ENCODE data around the gene CELA3A.
"Not testable (repeated sequence)": the region's sequence is repeated elsewhere in the genome, so short reads cannot be mapped to it uniquely, and the experiment has no call there.

DNA sequence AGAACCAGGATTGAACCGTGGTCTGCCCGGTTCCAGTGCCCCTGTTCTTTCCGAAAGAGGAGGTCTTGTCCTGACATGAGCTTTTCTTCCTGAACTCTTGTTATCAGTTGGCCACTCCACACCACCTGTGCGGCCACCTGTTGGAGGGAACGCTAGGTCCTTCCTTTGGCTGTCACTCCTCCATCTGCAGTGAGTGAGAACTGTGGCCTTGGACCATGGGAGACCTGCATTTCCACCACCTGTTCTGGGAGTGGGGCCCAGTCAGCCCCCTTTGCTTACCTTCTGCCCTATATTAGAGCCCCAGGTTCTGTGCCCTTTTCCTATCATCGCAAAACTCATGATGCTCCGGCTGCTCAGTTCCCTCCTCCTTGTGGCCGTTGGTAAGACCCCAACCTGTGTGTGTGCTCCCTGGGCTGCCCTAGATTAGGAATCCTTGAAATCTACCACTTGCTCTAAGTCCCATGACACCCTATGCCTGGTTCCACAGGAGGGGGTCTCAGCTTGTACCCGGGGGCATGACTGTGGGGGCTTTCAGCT lies 24.7 kb upstream of the CELA3A start, which contains the start of gene CELA3B:
- TF ChIP-seq, protein P1, sequence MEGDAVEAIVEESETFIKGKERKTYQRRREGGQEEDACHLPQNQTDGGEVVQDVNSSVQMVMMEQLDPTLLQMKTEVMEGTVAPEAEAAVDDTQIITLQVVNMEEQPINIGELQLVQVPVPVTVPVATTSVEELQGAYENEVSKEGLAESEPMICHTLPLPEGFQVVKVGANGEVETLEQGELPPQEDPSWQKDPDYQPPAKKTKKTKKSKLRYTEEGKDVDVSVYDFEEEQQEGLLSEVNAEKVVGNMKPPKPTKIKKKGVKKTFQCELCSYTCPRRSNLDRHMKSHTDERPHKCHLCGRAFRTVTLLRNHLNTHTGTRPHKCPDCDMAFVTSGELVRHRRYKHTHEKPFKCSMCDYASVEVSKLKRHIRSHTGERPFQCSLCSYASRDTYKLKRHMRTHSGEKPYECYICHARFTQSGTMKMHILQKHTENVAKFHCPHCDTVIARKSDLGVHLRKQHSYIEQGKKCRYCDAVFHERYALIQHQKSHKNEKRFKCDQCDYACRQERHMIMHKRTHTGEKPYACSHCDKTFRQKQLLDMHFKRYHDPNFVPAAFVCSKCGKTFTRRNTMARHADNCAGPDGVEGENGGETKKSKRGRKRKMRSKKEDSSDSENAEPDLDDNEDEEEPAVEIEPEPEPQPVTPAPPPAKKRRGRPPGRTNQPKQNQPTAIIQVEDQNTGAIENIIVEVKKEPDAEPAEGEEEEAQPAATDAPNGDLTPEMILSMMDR (optimal IDR thresholded peaks at IDR 0.05 in 1 of 3, IDR thresholded peaks at IDR 0.05 in 1 of 3, conservative IDR thresholded peaks at IDR 0.05 in 1 of 3; ENCODE audit: extremely low read depth in 1 of 3, insufficient read depth in 2 of 3, low read length in 3 of 3) = not testable (repeated sequence)
- TF ChIP-seq EZH2 (IDR thresholded peaks at IDR 0.05; ENCODE audit: low read length) = not testable (repeated sequence)

Data from keratinocyte (primary cell).